HG02981 (cell line): Measurements from ENCODE around the gene NGRN.

Source experiments
- ATAC-seq: cut with Tn5 transposase; IDR thresholded peaks from one replicate; pipeline ENCODE4 v1.9.1; 2021; ENCODE audit warnings: mild to moderate bottlenecking, moderate library complexity; ENCODE audit not compliant: unreplicated experiment

Gene NGRN

DNA sequence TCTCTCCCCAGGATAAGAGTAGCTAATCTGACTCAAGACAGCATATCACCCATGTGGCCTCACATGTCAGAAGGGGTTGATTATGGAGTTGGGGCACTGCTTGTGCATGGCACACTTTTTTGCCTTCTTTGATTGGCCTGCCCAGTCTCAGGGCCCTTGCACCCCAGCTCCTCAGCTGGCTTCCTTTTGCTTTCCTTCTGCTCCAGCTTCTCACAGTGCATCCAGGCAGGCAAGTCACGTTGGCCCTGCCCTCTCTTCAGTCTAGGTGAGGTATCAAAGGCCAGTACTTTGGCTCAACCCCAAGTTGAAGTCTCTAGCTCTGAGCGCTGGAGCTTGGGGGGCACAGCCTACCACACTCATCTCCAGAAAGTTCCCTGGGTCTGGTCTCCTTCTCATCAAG is 42.2 kb downstream of the NGRN start:
- ATAC-seq = no peak

GRCh38 chr15:90309020-90309419 is 43.5 kb downstream of the NGRN start:
- no peak for ATAC-seq

- no peak for ATAC-seq
Measured at GRCh38 chr15:90315278-90315982, 50.0 kb downstream of the NGRN start.

- ATAC-seq = no peak
Measured at GRCh38 chr15:90316139-90316538, 50.7 kb downstream of the NGRN start.

DNA sequence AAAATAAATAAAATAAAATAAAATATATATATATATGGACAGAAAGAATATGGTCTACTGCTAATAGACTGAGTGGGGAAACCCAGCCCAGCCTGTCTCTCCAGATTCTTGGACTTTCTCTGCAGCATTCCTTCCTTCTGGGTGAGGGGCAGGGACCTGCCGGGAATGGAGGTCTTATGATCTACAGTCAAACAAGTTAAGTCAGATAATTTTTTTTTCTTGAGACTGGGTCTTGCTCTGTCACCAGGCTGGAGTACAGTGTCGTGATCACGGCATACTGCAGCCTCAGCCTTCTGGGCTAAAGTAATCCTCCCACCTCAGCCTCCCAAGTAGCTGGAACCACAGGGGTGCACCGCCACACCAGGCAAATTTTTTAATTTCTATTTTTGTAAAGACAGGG is 53.1 kb downstream of the NGRN start:
- no peak for ATAC-seq

DNA sequence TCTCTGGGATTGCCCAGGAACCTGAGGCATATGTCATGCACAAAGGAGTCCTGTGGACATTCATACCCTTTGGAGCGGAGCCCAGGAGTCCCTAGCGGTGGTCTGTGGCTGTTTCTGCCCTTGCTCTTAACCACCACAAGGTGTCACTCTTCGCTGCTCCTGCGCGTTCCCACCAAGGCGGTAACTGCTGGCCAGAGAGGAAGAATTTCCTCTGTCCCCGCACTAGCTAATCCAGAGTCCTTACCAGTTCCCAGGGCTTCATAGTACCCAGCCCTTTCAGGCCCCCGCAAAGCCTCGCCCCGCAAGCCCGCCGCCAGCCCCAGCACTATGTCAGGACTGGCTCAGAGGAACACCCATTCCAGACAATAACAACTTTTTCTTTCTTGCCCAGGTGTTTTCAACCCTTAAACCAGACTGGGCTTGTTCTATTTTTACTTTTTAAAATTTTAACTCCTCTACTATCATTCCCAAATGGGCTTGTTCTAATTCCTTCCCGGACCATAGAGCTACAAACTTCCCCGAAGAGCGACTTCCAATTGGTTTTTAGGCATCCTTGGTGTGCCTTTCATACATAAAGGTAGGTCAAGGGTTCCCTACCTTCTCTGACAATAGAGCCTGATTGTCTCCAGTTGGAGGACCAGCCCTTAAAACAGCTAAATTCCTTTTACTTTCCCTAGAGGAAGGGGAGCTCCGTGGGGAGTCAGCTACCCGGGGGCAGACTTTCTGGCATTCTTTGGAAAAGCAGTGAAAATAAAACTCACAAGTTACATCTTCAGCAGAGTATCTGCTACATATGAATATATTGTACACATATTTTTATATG is 54.8 kb downstream of the NGRN start:
- peak; percentile 84 for ATAC-seq

- no peak for ATAC-seq
Measured at GRCh38 chr15:90320885-90321278, 55.4 kb downstream of the NGRN start.
